ENCODE results near the gene FUT8.

- TF ChIP-seq, protein P1, sequence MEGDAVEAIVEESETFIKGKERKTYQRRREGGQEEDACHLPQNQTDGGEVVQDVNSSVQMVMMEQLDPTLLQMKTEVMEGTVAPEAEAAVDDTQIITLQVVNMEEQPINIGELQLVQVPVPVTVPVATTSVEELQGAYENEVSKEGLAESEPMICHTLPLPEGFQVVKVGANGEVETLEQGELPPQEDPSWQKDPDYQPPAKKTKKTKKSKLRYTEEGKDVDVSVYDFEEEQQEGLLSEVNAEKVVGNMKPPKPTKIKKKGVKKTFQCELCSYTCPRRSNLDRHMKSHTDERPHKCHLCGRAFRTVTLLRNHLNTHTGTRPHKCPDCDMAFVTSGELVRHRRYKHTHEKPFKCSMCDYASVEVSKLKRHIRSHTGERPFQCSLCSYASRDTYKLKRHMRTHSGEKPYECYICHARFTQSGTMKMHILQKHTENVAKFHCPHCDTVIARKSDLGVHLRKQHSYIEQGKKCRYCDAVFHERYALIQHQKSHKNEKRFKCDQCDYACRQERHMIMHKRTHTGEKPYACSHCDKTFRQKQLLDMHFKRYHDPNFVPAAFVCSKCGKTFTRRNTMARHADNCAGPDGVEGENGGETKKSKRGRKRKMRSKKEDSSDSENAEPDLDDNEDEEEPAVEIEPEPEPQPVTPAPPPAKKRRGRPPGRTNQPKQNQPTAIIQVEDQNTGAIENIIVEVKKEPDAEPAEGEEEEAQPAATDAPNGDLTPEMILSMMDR (IDR thresholded peaks at IDR 0.05) = no peak
- TF ChIP-seq POLR2AphosphoS5 (IDR thresholded peaks at IDR 0.05) (no peak), EP300 (IDR thresholded peaks at IDR 0.05; ENCODE audit: low read depth) (no peak)
Measured at GRCh38 chr14:65415613-65416012, 3.1 kb downstream of the FUT8 start.
